Activated CD4-positive, alpha-beta T cell treated with anti-CD3 and anti-CD28 coated beads for 1 hour (primary cell): Measurements from ENCODE around the gene SH3PXD2B.

Experiments
- DNase-seq: peaks from one replicate; pipeline ENCODE4 v3.0.0-alpha.2; 2020

The SH3PXD2B gene

GRCh38 chr5:172454358-172455086, at the start of gene SH3PXD2B:
Gene SH3PXD2B, minus strand, starts transcription at chr5:172454525. Its CDS starts 173 bp downstream, at chr5:172454352.
- DNase-seq = no peak

DNA sequence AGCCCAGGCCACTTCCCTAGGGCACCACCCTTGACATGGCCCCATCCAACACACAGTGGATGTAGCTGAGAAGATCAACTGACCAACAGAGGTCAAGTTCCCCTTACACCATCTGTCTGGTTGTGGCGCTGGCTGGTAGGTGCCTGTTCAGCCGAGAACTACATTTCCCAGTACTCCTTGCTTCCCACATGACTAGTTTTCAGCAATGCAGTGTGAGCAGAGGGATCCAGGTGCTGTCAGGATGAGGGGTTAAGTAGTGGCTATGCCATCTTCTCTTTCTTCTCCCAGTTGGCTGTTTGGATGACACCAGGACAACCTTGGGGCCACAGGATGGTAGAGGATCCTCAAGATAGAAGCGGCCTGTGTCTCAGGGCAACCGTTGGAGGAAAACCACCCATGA, 48.6 kb upstream of the SH3PXD2B start:
- DNase-seq = no peak

DNA sequence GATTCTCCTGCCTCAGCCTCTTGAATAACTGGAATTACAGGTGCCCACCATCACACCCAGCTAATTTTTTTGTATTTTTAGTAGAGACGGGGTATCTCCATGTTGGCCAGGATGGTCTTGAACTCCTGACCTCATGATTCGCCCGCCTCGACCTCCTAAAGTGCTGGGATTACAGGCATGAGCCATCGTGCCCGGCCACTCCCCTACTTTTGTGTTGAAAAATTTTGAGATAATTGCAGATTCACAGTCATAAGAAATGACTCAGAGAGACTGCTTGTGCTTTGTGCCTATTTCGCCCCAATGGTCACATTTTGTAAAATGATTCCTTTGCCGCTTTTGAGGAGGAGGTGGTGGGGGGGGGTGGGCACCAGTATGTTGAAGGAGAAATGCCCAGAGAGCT, 48.1 kb upstream of the SH3PXD2B start:
- no peak for DNase-seq

DNA sequence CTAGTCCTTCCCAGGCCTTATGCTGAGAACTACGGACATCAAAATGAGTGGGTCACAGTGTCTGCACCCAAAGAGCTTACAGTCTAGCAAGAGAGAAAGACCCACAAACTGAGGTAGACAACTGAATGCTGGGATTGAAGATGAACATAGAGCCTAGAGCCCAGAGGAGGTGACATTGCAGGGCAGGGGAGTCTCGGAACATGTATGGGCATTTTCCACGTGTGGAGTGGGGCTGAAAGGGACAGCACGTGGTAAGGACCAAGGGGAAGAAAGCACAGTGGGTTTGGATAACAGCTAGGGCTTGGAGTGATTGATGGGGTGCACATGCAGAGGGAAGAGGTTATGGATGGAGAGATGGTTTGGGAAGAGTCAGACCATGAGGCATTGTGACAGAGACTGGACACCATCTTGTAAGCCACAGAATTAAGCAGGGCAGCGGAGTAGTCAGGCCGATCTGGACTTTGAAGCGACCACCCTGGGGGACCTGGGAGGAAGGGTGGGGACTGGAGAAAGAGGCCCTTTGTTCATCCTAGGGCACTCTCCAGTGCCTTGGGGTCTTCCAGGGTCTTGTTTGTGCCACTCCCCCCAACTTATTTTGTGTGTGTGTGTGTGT, 47.5 kb upstream of the SH3PXD2B start:
- DNase-seq = no peak

- no peak for DNase-seq
Observed at GRCh38 chr5:172499287-172499686, 45.0 kb upstream of the SH3PXD2B start.

DNA sequence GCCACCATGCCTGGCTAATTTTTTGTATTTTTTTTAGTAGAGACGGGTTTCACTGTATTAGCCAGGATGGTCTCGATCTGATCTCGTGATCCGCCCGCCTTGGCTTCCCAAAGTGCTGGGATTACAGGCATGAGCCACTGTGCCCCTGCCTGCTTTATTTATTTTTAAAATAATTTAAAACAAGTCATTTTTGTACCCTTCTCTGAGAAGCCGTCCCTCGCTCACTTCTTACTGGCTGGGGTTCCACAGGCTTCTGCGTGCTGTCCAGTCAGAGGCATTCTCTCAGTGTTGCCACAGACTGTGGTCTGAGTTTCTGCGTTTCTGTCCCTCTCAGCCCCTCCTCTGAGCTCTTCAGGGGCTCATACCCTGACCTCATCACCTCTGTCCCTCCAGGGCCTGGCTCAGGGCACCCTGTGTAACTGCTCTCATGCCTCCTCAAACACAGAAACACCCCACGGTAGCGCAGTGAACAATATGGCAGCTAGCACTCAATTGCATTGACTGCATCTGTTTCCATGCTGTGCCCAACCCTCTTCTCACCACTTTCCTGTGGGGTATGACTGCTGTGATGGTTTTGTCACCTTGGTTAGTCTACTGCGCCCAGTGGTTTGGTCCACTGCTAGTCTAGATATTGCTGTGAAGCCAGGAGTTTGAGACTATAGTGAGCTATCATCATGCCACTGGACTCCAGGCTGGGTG, 44.3 kb upstream of the SH3PXD2B start:
- DNase-seq = no peak

DNA sequence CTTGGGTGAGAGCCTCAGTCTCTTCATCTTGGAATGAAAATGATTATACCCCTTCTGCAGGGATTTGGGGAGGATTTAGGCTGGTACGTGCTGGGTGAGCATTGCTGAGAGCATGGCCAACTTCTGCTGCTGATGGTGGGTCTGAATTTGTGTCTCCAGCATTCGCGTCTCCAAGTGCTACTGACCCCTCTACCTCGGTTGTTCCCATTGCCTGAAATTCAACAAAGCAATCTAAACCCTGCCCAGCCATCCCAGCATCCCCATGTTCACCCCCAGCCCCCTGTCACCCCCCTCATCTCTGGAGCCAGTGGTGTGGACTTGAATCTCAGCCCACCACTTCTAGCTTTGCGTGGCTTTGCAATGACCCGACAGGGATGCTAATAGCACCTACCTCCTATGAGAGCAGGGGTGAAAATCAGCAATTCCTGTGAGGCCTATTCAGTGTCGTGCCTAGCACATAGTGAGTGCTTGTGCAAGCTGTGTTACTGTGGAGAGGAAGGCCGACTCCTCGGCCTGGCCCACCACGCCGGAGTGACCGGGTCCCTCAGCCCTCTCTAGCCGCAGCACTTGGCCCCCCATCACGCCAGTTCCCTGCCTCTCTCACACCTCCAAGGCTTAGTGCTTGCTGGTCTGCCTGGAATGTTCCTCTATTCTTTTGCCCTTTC, 43.4 kb upstream of the SH3PXD2B start:
- no peak for DNase-seq

DNA sequence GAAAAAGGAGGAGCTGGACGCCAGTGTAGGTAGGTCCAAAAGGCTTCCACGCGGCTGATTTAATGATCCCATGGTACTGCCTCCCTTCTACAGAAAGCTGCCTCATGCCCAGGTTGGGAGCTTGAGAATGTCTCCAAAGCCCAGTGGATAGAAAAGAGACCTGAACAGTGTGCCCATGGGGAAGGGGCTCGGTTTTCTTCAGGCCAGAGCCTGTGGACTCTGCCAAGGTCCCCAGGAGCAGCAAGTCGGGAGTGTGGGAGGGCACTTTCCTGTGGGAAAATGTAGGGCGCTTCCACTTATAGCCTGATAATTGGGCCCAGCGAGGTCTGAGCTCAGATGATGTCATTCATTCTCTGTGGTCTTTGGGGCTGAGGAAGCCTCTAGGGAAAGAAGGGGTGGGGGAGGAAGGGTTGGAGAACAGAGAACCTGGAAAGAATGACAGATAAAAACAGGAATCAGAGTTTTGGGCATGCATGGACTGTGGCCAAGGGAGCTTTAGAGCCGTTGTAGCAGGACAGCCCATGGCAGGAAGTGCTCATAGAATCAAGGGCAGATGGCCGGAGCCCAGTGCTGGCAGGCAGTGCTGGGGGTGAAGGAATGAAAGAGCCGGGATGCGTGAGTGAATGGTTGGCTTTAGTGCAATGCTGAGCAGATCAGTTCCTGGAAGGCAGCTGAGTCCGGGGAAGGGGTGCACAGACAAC, 42.5 kb upstream of the SH3PXD2B start:
- DNase-seq = no peak

DNA sequence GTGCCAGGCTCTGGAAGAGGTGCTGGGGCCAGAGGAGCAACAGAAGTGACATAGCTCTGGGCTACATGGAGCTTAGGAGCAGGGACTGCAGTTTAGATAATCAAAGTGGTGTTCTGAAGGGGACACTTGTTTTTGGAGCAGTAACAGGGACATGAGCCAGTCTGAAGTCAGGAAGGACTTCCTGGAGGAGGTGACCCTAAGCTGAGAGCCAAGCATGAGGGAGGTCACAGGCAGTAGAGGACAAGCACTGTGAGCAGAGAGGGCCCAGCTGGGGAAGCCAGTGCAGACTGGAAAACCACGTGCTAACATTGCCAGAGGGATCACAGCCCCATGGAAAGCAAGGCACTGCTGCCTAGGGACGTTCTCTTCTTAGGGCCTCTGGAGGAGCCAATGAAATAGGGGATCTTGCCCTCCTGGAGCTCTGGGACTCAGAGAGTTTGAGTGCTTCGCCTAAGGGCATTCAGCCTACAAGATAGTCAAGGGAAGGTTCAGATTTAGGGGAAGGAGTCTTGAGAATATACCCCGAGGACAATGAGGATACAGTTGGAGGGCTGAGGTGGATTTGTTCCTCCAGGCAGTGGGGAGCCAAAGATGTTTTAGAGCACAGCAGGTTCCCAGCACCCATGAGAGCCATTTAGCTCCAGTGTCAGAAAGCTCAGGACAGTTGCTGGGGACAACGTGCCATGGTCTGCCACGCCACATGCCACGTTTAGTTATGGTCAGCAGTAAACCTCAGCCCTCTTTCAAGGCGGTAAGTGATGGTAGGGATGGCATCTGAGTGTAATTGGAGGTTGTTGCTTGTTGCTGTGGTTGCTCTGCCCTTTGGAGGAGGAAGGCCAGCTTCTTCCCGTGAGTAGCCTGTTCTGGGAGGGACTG, 40.5 kb upstream of the SH3PXD2B start:
- no peak for DNase-seq

DNA sequence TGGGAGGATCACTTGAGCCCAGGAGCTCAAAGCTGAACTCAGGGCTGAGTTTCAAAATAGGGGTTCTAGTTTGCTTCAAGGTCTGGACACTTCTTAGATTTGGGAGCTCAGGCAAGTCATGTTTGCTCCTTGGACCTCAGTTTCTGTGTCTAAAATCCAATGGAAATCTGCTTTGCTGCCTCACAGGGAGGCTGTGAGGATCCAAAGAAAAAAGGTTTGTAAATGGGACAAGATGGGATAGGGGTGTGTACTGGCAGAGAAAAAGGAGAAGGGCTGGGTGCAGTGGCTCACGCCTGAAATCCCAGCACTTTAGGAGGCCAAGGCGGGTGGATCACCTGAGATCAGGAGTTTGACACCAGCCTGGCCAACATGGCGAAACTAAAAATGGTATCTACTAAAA, 39.6 kb upstream of the SH3PXD2B start:
- DNase-seq = no peak

DNA sequence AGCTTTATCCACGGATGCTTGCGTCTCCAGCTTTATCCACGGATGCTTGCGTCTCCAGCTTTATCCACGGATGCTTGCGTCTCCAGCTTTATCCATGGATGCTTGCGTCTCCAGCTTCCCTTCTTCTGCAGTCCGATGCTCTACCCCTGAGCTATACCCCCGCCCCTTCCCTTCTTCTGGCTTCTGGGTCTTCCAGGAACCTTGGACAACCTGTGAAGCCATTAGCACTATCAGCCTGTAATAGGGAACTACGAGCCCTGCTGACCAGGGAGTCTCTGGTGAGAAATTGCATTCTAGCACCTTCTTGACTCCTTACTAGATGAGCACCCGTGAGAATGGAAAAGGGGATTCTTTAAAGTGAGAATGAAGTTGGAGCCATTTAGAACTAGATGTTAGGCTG, 39.1 kb upstream of the SH3PXD2B start:
- DNase-seq = no peak

DNA sequence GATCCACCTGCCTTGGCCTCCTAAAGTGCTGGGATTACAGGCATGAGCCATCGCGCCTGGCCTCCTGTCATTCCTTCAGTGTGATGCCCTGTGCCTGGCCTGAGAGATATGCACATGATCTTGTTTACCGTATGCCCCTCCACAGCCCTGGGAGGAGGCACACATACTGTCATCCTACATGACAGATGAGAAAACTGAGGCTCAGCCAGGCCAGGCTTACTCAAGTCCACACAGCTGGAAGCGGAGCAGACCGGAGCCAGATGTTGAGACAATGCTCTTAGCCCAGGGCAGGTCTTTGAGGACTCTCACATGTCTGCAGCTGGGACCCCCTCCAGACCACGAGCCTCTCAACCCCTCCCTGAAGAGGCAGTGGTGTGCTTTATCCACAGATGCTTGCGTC, 38.7 kb upstream of the SH3PXD2B start:
- DNase-seq = no peak

- DNase-seq = no peak
Observed at GRCh38 chr5:172492097-172492840, 37.9 kb upstream of the SH3PXD2B start.

GRCh38 chr5:172491481-172491880, 37.2 kb upstream of the SH3PXD2B start:
- DNase-seq = no peak

GRCh38 chr5:172490514-172491461, 36.5 kb upstream of the SH3PXD2B start:
- no peak for DNase-seq

DNA sequence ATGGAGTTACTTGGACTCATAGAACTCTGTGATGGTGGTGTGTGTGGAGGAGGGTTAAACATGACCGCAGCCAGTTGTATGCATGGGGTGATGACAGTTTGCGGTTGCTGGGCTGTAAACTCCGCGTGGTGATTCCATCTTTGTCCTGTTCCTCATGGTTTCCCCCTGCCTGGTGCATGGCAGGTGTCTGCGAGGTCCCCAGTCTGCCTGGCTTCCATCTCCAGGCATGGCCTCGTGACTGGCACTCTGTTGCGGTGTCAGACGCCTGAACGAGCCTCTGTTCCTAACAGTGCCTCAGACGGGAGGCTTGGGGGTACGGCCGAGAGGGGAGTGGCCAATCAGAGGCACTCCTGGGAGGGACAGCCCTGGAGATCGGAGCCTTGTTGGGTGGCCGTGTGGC, 33.9 kb upstream of the SH3PXD2B start:
- DNase-seq = no peak

- no peak for DNase-seq
Observed at GRCh38 chr5:172487671-172488070, 33.3 kb upstream of the SH3PXD2B start.

DNA sequence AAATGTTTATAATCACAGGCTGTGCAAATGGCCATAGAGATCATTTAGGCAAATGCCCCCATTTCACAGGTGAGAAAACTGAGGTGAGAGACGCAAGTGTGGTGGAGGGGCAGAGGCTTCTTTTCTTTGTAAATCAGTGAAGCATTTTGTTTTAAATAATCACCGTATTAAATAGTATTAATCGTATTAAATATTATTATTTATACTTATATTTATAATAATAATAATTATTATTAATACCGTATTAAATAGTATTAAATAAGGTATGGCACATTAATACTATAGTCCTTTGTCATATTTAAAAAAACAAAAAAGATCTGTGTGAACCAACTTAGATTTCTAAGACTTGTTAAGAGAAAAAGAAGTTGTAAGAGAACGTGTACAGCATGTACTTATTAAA, 32.6 kb upstream of the SH3PXD2B start:
- DNase-seq = no peak

DNA sequence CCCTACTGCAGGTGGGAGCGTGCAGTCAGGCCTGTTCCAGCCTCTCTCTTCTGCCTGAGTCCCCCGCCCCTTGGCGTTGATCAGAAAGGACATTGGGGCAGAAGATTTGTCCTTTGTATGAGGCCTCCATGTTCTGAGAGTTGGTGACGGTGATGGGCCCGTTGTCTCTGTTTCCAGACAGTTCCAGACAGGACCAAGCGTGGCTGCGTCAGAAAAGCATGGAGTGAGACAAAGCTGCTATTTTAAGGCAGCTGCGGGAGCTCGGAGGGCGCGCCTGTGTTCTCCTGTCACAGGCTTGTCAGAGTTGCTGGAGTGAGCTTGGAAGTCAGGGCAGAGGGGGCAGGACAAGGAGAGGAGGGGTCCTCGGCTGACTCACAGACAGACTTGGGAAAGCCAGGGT, 32.1 kb upstream of the SH3PXD2B start:
- no peak for DNase-seq
